ENCODE measurements around the gene CBFA2T3.

DNA sequence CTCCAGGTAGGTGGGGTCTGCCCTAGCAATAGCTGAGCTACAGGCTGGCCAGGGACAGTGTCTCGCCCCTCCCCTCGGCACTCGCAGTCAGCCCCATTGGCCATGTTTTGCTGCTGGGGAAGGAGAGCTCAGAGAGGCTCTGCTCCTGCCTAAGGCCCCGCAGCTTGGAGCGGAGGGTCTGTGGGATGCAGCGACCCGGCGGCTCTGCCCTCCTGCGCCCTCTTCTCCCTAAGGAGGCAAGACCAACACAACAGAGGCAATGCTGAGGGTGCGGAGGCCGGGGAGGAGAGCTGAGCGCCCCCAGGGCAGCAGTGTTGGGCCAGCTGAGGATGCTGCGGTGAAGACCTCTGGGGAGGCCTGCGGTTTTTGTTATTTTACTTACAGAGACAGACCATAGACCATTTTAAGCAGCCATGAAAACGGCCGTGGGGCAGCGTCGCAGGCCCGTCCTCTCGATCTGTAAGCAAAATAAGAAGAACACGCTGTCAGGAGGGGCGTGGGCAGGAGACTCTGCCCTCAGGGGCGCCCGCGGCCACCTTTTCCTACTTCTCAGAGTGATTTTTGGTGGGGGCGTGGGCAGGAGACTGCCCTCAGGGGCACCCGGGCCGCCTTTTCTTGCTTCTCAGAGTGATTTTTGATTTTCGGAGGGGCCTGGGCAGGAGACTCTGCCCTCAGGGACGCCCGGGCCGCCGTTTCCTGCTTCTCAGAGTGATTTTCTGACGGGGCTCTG is 79.1 kb downstream of the CBFA2T3 start:
- TF ChIP-seq, protein P1, sequence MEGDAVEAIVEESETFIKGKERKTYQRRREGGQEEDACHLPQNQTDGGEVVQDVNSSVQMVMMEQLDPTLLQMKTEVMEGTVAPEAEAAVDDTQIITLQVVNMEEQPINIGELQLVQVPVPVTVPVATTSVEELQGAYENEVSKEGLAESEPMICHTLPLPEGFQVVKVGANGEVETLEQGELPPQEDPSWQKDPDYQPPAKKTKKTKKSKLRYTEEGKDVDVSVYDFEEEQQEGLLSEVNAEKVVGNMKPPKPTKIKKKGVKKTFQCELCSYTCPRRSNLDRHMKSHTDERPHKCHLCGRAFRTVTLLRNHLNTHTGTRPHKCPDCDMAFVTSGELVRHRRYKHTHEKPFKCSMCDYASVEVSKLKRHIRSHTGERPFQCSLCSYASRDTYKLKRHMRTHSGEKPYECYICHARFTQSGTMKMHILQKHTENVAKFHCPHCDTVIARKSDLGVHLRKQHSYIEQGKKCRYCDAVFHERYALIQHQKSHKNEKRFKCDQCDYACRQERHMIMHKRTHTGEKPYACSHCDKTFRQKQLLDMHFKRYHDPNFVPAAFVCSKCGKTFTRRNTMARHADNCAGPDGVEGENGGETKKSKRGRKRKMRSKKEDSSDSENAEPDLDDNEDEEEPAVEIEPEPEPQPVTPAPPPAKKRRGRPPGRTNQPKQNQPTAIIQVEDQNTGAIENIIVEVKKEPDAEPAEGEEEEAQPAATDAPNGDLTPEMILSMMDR (IDR thresholded peaks at IDR 0.05), result no peak
- no peak for TF ChIP-seq POLR2A (IDR thresholded peaks at IDR 0.05)
